Motor neuron (in vitro differentiated cells): ENCODE measurements around the gene AKAP13. TPM values are rescaled to one million over a fixed set of nuclear protein-coding genes. Genes with fewer than 3 reads are reported as not detected.

Experiments
- ATAC-seq, 8 experiments: fragments of 200-7000 bp; cut with Tn5 transposase; replicated peaks in 6 of 8; 2 replicates each; pipeline ENCODE4 v1.8.0; 2021; ENCODE audit warnings: mild to moderate bottlenecking in 8 of 8, moderate library complexity in 8 of 8
- H3K27ac ChIP-seq, 2 donors: fragments of 250-450 bp; sonication (Bioruptor Pico); 2 replicates each; pipeline ENCODE4 v1.9.0; 2021; ENCODE audit warnings: antibody characterized with exemption in 2 of 2, mild to moderate bottlenecking in 2 of 2, moderate library complexity in 1 of 2
- H3K4me1 ChIP-seq, 2 donors: fragments of 250-450 bp; sonication (Bioruptor Pico); replicated peaks in 1 of 2; 2 replicates each; pipeline ENCODE4 v1.6.1; 2021; ENCODE audit warnings: antibody characterized with exemption in 2 of 2, mild to moderate bottlenecking in 2 of 2, moderate library complexity in 1 of 2
- H3K4me3 ChIP-seq, 5 donors: fragments of 250-450 bp; sonication (Bioruptor Pico); 2 replicates each; pipeline ENCODE4 v1.9.0; 2021; ENCODE audit warnings: antibody characterized with exemption in 5 of 5, mild to moderate bottlenecking in 5 of 5, moderate library complexity in 4 of 5
- WGBS, 10 experiments: fragments of 450-650 bp; shearing (Covaris generic); methylation state at CpG; one replicate each; pipeline ENCODE4 v1.0.0; 2022; 5-methylcytosine and 5-hydroxymethylcytosine counted together
- in situ Hi-C, 9 experiments: fragments of 400-800 bp; cut with MboI; loops; one replicate each; pipeline ENCODE4 v1.15.0; 2021; ENCODE audit warnings: low sequenced_read_pairs in 9 of 9, low pct_unique_long_range_greater_than_20kb in 2 of 9; ENCODE audit not compliant: unreplicated experiment in 9 of 9
- total RNA-seq, 8 experiments: library from RNA; unstranded; fragments of 300-600 nt; gene quantifications; 2 replicates each; pipeline versions ENCODE4 v1.2.3 to v1.2.4, GENCODE V29; 2022

The AKAP13 gene
- total RNA-seq, 8 experiments from 2014 or later, result 18.6 to 60.2 (median 38.2) TPM

- Histone ChIP-seq H3K4me1 (no peaks in the 10 kb centered on the region), H3K27ac (no peak overlapping the region), H3K4me3 (no peak overlapping the region)
- WGBS, 10 experiments, result 17 to 100% (median 100%) methylated on average over 1 to 3 of the region's 5 CpGs; no CpG with 5 or more reads in 5 of the 10 experiments
- no peak for ATAC-seq
- in situ Hi-C loops, result no loop called here
Observed at GRCh38 chr15:85453144-85453872, 72.9 kb downstream of the AKAP13 start.

DNA sequence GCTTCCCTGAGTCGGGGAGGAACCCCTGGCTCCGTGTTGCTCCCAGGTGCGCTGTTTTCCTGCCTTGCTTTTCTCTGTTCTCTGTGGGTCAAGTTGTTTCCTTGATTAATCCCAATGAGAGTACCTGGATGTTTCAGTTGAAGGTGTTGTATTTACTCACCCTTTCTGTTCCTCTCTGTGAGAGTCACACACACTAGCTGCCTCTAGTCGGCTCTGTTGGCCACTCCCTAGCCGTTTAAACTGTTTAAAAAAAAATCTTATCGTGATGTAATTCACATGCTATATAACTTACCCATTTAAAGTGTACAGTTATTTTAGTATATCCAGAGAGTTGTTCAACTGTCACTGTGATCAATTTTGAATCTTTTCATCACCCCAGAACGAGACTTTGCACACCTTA, 74.0 kb downstream of the AKAP13 start:
- H3K4me3 ChIP-seq, result no peak overlapping the region
- H3K27ac ChIP-seq, result no peak overlapping the region
- in situ Hi-C loops, result no loop called here
- WGBS, 10 experiments, result 60 to 100% (median 88%) methylated on average over 1 to 6 of the region's 7 CpGs; no CpG with 5 or more reads in 1 of the 10 experiments
- H3K4me1 ChIP-seq, result no peaks in the 10 kb centered on the region
- no peak for ATAC-seq

- Histone ChIP-seq H3K4me1 (peaks cover 0 to 5% of the 10 kb centered on the region in 2 donors), H3K4me3 (no peak overlapping the region), H3K27ac (no peak overlapping the region)
- ATAC-seq, result no peak
- in situ Hi-C loops, result no loop called here
Observed at GRCh38 chr15:85455891-85456290, 75.5 kb downstream of the AKAP13 start.

DNA sequence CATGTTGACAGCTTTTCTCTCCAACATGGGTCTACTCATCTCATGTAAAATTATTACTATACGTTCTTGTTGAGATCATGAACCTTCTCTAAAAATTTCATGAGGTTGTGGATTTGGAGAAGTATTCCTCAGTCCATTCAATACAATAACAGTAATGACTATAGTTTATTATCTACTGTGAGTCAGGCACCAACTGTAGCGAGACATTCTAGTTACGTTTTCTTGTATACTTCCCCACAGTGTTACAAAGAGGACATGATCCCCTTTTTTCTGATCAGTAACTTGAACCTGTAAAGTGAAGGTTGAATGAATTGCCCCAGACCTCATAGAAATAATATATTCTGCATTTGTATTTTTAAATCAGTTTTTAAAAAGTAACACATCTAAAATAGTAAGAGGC, 76.4 kb downstream of the AKAP13 start:
- in situ Hi-C loops, result no loop called here
- 75 to 100% (median 100%) methylated on average over 1 to 3 of the region's 3 CpGs for WGBS, 10 experiments
- Histone ChIP-seq H3K4me3 (no peak overlapping the region), H3K27ac (no peak overlapping the region), H3K4me1 (peaks cover 0 to 5% of the 10 kb centered on the region in 2 donors)
- no peak for ATAC-seq

DNA sequence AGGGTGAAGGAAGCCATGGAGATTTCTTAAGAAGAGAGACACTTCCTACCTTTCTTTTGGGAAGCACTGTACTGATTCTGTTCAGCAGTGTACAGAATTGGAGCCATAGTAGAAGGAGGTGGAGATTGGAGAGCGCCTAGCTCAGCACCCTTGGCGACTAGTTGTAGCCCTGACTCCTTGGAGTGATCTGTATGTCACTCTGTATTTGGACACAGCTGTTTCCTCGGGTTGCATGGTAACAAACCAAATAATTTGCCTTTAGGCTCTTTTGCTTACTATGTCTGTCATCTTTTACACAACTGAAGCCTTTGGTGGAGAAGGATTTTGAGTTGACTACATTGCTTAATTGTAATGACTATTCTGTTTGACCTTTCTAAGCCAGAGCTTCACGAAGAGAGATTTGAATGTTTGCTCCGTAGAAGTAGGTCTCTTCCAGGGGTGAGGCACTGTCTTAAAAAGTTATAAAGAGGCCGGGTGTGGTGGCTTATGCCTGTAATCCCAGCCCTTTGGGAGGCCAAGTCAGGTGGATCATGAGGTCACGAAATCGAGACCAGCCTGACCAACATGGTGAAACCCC, 77.1 kb downstream of the AKAP13 start:
- in situ Hi-C loops, result no loop called here
- Histone ChIP-seq H3K27ac (no peak overlapping the region), H3K4me3 (no peak overlapping the region), H3K4me1 (peaks cover 0 to 5% of the 10 kb centered on the region in 2 donors)
- peak in 4 of 8 experiments; percentile 24 to 97 (median 42) for ATAC-seq
- WGBS, 10 experiments, result 42 to 100% (median 95%) methylated on average over 1 to 6 of the region's 8 CpGs

DNA sequence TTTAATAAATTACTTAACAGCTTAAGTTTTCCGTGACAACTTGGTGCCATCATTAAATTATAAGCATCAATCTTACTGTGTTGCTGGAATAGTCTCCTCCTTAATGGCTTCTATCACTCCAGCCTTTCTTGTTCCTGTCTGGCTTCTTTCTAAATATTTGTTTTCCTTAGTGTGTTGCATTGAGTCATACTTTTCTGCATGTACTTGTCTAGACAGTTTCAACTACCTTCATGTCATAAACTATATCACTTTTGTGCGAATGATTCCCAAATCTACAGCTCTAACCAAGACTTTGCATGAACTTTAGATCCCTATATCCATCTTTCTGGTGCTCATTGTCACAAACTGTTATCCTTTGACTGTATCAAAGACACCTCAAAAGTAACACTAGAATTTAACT, 78.4 kb downstream of the AKAP13 start:
- 88 to 100% (median 98%) methylated on average over 1 to 2 of the region's 2 CpGs for WGBS, 10 experiments
- peak in 1 of 8 experiments; percentile 15 for ATAC-seq
- Histone ChIP-seq H3K27ac (no peak overlapping the region), H3K4me3 (no peak overlapping the region), H3K4me1 (peaks cover 8 to 12% of the 10 kb centered on the region in 2 donors)
- in situ Hi-C loops, result no loop called here

DNA sequence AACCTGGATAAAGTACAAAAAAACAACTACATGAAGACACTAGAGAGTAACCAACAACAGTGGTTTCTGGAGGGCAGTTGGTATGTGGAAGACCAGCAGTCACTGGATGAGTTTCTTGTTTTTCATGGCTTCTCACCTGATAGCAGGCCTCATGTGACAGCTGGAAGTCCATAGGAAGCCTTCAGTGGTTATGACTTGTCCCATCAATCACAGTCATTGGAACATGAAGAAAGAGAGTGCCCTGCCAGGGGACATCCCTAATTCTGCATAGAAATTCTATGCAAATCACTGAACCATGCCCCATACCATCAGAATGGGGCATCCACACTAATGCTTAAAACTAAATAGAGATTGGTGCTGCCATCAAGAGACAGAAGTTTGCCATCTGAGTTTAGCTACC, 81.6 kb downstream of the AKAP13 start:
- no peak for ATAC-seq
- in situ Hi-C loops, result no loop called here
- peaks cover 13 to 17% of the 10 kb centered on the region in 2 donors for H3K4me1 ChIP-seq
- H3K27ac ChIP-seq, result no peak overlapping the region
- H3K4me3 ChIP-seq, result no peak overlapping the region

GRCh38 chr15:85463276-85463892, 83.0 kb downstream of the AKAP13 start:
- Histone ChIP-seq H3K4me3 (no peak overlapping the region), H3K4me1 (peaks cover 13 to 17% of the 10 kb centered on the region in 2 donors), H3K27ac (peak overlapping the region; percentile 27 to 45)
- peak in 5 of 8 experiments; percentile 77 to 94 (median 82) for ATAC-seq
- in situ Hi-C loops, result no loop called here
- 0 to 96% (median 17%) methylated on average over 1 to 4 of the region's 4 CpGs for WGBS, 10 experiments

GRCh38 chr15:85463976-85464375, 83.6 kb downstream of the AKAP13 start:
- in situ Hi-C loops, result no loop called here
- peak in 4 of 8 experiments; percentile 6 to 19 (median 11) for ATAC-seq
- Histone ChIP-seq H3K4me1 (peaks cover 13 to 17% of the 10 kb centered on the region in 2 donors), H3K27ac (peak overlapping the region in 1 of 2 donors; percentile 27), H3K4me3 (no peak overlapping the region)
- 7 to 80% (median 27%) methylated on average over 1 to 6 of the region's 6 CpGs; no CpG with 5 or more reads in 2 of the 10 experiments for WGBS, 10 experiments

DNA sequence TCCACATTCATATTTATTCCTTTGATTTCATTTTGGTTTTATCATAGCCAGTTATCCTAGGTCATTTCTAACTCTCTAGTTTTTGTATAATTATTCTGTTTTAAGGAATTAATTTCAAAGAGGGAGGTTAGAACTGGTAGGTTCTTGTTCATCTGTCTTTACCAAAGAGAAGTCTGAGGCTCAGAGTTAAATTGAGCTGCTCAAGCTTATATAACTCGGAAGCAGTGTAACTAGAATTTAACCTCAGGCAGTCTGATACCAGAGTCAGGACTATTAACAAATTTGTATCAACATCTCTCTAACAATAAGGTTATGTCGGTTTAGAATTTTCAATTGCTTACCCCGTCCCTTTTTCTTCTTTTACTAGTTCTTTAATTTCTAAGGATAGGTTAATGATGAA, 84.1 kb downstream of the AKAP13 start:
- ATAC-seq, result no peak
- Histone ChIP-seq H3K4me1 (peaks cover 13 to 17% of the 10 kb centered on the region in 2 donors), H3K4me3 (no peak overlapping the region), H3K27ac (no peak overlapping the region)
- 17 to 100% (median 77%) methylated on average over 1 to 3 of the region's 3 CpGs for WGBS, 10 experiments
- in situ Hi-C loops, result no loop called here

GRCh38 chr15:85470563-85471271, 90.3 kb downstream of the AKAP13 start:
- no peak overlapping the region for H3K4me3 ChIP-seq
- H3K4me1 ChIP-seq, result peaks cover 21 to 28% of the 10 kb centered on the region in 2 donors
- peak in 4 of 8 experiments; percentile 35 to 86 (median 52) for ATAC-seq
- in situ Hi-C loops, result no loop called here
- WGBS, 10 experiments, result 23 to 93% (median 74%) methylated on average over 2 to 8 of the region's 8 CpGs; no CpG with 5 or more reads in 2 of the 10 experiments
- no peak overlapping the region for H3K27ac ChIP-seq

DNA sequence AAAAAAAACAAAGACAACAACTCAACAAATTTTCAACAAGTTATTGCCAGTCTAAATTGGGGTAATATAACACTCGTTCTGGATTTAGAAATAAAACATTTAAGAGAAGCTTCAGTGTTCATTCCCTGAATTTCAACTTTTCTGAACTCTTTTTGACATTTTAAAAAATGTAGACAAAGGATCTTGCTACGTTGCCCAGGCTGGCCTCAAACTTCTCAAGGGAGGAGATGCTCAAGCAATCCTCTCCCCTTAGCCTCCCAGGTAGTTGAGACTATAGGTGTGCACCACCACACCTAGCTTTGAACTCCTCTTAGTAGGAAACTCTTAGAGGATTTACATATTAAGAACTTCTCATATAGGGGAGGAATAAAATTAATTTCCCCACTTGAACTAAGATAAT, 91.9 kb downstream of the AKAP13 start:
- no peak overlapping the region for H3K27ac ChIP-seq
- no peak overlapping the region for H3K4me3 ChIP-seq
- in situ Hi-C loops, result no loop called here
- H3K4me1 ChIP-seq, result peaks cover 21 to 28% of the 10 kb centered on the region in 2 donors
- ATAC-seq, result no peak
- WGBS, 10 experiments, result 80 to 100% (median 96%) methylated on average over 1 to 2 of the region's 2 CpGs; no CpG with 5 or more reads in 1 of the 10 experiments

DNA sequence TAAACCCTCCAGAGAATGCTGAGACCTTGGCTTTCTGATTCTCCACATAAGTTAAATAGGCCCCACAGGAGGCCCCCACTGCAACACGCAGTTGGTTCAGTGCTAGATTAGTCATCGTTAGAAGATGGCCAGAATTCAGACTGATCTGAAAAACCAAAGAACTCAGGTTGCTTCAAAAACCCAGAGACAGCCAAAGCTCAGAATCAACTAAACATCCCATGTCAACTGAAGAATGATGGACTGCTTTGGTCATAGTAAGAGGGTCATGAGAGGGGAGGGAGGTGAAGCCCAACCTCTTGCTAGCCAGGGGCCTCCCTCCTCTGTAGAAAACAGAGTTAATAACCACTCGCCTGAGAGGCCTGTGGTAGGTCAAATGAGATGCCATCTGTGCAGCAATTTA, 93.1 kb downstream of the AKAP13 start:
- H3K27ac ChIP-seq, result peak overlapping the region in 1 of 2 donors; percentile 11
- 0 to 50% (median 30%) methylated on average over 1 to 3 of the region's 3 CpGs; no CpG with 5 or more reads in 1 of the 10 experiments for WGBS, 10 experiments
- ATAC-seq, result peak in 6 of 8 experiments; percentile 18 to 80 (median 52)
- no peak overlapping the region for H3K4me3 ChIP-seq
- in situ Hi-C loops, result no loop called here
- H3K4me1 ChIP-seq, result peaks cover 21 to 28% of the 10 kb centered on the region in 2 donors
